ENCODE data around the gene LACC1.

DNA sequence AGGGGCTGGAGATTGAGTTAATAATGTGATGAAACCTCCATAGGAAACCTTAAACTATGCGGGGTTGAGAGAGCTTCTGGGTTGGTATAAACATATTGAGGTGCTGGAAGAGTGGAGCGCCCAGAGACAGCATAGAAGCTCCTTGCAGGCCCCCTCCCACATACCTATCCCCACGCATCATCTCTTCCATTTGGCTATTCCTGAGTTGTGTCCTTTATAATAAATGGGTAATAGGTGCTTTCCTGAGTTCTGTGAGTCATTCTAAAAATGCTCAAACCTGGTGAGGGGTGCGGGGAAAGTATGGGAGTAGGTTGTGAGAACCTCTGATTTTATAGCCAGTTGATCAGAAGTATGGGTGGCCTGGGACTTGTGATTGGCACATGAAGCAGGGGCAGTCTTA, 14.8 kb upstream of the LACC1 start:
- TF ChIP-seq, protein P1, sequence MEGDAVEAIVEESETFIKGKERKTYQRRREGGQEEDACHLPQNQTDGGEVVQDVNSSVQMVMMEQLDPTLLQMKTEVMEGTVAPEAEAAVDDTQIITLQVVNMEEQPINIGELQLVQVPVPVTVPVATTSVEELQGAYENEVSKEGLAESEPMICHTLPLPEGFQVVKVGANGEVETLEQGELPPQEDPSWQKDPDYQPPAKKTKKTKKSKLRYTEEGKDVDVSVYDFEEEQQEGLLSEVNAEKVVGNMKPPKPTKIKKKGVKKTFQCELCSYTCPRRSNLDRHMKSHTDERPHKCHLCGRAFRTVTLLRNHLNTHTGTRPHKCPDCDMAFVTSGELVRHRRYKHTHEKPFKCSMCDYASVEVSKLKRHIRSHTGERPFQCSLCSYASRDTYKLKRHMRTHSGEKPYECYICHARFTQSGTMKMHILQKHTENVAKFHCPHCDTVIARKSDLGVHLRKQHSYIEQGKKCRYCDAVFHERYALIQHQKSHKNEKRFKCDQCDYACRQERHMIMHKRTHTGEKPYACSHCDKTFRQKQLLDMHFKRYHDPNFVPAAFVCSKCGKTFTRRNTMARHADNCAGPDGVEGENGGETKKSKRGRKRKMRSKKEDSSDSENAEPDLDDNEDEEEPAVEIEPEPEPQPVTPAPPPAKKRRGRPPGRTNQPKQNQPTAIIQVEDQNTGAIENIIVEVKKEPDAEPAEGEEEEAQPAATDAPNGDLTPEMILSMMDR (IDR thresholded peaks at IDR 0.05 in 8 of 11, conservative IDR thresholded peaks at IDR 0.05 in 3 of 11): no peak
- TF ChIP-seq POLR2AphosphoS5 (IDR thresholded peaks at IDR 0.05): no peak
